GM13976 (cell line): ENCODE results near the gene LRRC31.

Experiments used
- DNase-seq: peaks from one replicate; pipeline ENCODE4 v3.0.0; 2012; ENCODE audit warnings: low spot score
- in situ Hi-C: fragments of 300-500 bp; cut with MboI; formaldehyde crosslinking; loops from one replicate; pipeline ENCODE4 v1.12.0; 2022; ENCODE audit warnings: low sequenced_read_pairs, mixed read lengths, inconsistent platforms; ENCODE audit not compliant: unreplicated experiment
- TF ChIP-seq, protein P1 (sequence below): IDR thresholded peaks from 2 replicates; pipeline ENCODE4 v1.5.1; 2012; ENCODE audit warnings: borderline replicate concordance, mild to moderate bottlenecking; ENCODE audit not compliant: insufficient read depth; ENCODE audit errors: extremely low read depth, missing control alignments, control extremely low read depth

LRRC31 gene

DNA sequence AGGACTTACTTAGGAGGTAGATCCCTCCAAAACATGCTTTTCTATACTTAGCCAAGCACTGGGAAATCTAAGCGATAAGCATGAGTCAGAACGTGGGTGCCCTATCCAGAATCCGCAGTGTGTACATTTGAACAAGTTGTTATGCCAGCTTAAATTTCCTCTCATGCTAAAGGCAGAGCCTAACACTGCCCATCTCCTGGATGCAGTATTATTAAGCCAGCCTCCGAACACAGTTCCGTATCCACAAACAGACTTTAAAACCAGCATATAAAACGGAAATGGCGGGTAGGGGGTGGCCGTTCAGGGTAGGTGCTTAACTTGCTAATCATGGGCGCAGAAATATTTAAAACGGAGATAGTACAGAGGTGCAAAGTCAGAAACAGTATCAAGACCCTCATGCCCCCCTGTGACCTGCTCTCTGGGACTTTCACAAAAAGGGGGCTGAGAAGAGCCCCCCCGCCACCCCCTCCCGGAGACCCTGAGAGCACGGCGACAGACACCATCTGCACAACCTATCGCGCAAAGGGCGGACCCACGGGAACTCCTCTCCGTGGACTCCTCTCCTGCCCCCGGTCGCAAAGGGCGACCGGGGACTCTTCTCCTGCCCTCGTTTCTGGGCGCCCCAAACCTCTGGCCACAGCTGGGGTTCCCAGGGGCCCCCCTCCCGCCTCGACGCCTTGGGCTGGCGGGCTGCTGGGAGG is 58.0 kb downstream of the LRRC31 start:
- in situ Hi-C loops = no loop called here
- DNase-seq = no peak

DNA sequence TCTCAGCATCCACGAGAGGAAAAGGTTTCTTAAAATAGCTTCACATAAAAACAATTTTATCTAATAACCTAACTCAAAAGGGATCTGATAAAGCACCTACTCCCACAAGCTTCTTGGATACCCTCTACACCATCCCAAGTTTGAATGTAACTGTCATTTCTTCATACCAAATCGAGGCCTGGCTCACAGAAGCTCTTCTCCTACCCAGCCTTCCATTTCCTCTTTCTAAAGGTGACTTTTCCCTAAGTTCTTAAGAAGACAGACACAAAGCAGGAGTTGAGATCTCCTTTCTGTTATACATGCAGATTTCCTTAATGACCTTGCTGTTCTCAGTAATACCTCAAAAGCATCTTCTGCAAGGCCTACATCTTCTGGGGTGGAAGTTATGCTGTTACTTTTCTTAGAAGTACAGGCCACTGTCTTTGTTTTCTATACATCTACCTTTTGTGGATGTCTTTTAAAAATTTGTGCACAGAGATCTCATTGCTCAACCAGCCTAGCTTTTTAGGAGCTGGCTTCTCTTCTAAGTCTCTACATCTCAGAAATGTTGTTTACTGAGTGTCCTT is 60.4 kb downstream of the LRRC31 start:
- no peak for DNase-seq
- TF ChIP-seq, protein P1, sequence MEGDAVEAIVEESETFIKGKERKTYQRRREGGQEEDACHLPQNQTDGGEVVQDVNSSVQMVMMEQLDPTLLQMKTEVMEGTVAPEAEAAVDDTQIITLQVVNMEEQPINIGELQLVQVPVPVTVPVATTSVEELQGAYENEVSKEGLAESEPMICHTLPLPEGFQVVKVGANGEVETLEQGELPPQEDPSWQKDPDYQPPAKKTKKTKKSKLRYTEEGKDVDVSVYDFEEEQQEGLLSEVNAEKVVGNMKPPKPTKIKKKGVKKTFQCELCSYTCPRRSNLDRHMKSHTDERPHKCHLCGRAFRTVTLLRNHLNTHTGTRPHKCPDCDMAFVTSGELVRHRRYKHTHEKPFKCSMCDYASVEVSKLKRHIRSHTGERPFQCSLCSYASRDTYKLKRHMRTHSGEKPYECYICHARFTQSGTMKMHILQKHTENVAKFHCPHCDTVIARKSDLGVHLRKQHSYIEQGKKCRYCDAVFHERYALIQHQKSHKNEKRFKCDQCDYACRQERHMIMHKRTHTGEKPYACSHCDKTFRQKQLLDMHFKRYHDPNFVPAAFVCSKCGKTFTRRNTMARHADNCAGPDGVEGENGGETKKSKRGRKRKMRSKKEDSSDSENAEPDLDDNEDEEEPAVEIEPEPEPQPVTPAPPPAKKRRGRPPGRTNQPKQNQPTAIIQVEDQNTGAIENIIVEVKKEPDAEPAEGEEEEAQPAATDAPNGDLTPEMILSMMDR = no peak
- in situ Hi-C loops = no loop called here

More for the DNA sequence above, 58.0 kb downstream of the LRRC31 start:
- TF ChIP-seq, protein P1 = no peak

DNA sequence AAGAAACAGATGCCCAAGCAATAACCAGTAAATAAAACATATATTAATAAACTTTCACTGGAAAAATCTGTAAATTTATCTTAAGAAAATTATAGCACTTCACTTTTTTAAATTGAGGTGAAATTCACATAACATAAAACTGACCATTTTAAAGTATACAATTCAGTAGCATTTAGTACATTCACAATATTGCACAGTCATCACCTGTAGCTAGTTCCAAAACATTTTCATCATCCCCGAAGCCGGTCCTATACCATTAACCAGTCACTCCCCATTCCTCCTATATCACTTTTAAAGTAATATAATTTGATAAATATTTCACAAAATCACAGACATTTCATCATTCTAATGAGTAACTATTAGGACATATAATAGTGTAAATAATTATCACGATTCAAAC is 65.1 kb downstream of the LRRC31 start:
- in situ Hi-C loops = no loop called here
- DNase-seq = no peak
- TF ChIP-seq, protein P1 = no peak

DNA sequence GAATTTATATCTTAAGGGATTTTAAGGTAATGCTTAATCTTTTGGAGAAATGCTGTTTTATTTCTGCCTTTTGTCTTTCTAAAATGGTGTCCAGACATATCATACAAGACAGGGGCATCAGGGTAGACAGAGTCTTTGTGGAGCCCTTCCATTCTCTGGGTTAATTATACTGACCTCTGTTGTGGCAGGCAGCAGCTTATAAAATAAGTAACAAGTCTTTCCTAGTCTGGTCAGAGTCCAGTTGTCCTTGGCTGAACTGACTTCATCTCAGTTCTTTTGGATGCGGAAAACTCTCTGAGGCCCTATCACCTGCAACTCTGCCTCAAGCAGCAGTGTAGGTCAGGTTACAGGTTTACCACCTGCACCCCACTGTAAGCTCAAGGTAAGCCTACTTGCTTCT is 77.4 kb downstream of the LRRC31 start:
- in situ Hi-C loops = no loop called here
- no peak for DNase-seq
- TF ChIP-seq, protein P1 = no peak

- DNase-seq = no peak
- in situ Hi-C loops = no loop called here
- TF ChIP-seq, protein P1 = no peak
These were observed 78.9 kb downstream of the LRRC31 start for GRCh38 chr3:169790687-169791429.

GRCh38 chr3:169790219-169790618 is 79.5 kb downstream of the LRRC31 start:
- in situ Hi-C loops = no loop called here
- DNase-seq = no peak
- TF ChIP-seq, protein P1 = no peak
